NOMO-1 treated with DMSO at 0.1 percent for 48 hours (cell line): ENCODE results near the gene SLC39A10.

ENCODE experiments used
- DNase-seq: peaks from one replicate; lab custom pipeline; 2025; ENCODE audit not compliant: unreplicated experiment; lab: John Stamatoyannopoulos, UW

The SLC39A10 gene

GRCh38 chr2:195711478-195711877, 54.5 kb downstream of the SLC39A10 start:
- no peak for DNase-seq

- DNase-seq, result no peak
Observed at GRCh38 chr2:195716466-195716865, 59.4 kb downstream of the SLC39A10 start.

DNA sequence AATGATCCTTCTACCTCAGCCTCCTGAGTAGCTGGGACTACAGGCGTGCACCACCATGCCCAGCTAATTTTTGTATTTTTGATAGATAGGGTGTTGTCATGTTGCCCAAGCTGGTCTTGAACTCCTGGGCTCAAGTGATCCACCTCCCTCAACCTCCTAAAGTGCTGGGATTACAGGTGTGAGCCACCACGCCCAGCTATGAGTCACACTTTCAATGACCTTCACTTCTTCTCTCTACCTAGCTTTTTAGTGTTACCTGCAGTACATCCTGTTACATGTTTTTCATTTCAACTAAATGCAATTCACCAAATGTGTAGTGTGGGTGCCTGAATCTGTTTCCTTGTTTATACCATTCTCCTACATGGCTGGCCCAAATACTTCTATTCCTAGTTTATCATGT, 64.0 kb downstream of the SLC39A10 start:
- no peak for DNase-seq

- DNase-seq, result peak; percentile 23
Observed at GRCh38 chr2:195722075-195722474, 65.0 kb downstream of the SLC39A10 start.

- no peak for DNase-seq
Observed at GRCh38 chr2:195727106-195727505, 70.1 kb downstream of the SLC39A10 start.

DNA sequence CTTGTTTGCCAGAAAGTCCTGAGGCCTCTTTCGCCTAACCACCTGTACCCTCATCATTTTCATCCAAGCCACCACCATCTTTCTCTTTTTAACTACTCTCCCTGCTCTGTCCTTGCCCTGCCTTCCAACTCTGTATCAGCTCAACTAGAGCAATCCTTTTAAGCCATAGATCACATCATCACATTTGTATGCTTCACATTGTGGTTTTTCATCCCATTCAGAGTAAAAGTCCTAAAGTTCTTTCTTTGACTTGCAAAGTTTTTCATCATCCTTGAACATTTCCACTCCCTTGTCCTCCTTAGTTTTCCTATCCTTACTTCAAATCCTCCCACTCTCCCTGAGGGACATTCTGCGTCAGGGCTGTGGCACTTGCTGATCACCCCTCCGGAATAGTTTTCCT, 73.9 kb downstream of the SLC39A10 start:
- DNase-seq, result no peak

DNA sequence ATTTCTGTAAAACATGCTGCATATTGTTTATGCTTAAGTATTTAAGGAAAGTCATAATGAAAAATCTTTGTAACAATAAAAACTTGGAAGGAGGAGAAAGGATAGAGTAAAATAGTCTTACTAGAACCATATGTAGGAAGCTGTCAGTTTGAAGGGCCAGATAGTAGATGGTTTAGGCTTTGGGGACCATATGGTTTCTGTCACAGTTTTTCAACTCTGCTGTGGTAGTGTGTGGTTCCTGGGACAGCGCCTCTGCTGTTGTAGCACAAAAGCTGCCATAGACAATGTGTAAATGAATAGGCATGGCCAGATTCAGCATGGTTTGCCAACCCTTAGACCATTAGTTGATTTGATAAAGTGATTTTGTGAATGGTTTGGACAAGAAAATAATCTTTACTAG, 75.5 kb downstream of the SLC39A10 start:
- DNase-seq, result no peak

DNA sequence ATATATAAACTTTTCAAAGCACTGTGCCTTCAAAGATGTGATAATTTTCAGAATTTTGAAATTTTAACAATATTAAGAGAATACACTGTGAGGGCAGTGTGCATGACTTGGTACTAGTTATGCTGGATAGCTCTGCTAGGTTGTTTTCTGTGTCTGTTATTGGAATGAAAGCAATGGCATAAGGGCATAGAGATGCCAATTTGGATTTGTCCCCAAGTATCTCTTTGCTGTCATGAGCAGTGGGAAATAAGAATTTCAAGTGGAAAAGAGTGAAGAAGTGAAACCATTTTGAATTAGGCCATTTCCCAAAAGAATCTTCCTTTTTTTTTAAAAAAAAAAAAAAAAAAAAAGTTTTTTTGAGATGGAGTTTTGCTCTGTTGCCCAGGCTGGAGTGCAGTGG, 76.8 kb downstream of the SLC39A10 start:
- no peak for DNase-seq

DNA sequence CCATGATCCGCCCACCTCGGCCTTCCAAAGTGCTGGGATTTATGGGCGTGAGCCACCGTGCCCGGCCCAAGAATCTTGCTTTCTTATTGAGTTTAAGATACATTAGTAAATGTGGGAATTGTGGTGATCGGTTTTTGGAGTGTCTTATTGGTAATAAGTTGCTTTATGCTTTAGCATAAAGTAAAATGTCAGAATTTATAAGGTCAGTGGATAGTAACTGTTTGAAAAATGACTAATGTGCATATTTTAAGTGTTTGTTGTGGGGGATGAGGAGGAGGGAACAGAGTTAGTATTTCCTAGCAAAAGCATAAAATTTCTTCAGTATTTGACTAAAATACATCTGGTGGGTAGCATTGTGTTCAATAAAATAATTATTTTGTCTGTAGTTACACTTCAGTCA, 77.4 kb downstream of the SLC39A10 start:
- DNase-seq, result no peak

GRCh38 chr2:195734931-195735330, 77.9 kb downstream of the SLC39A10 start:
- DNase-seq, result no peak

GRCh38 chr2:195735347-195735746, 78.3 kb downstream of the SLC39A10 start:
- no peak for DNase-seq

GRCh38 chr2:195737511-195738325, 80.7 kb downstream of the SLC39A10 start:
- DNase-seq, result no peak

DNA sequence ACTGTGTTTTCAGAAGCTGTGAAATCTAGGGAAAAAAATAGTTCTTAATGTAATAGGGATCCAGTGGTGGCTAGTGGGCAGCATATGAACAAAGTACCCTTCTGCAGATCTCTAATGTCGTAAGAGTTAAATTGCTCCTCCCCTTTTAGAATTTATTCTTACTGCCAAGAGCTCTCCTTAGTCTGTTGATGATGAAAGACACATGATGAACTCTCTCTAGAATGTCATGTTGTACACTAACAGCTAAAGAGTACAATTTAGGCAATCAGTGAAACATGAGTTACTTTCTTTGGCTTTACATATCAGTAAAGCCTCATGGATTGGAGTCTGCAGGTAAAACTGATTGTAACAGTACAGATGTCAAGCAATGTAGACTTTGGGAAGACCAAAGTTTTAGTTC, 84.2 kb downstream of the SLC39A10 start:
- no peak for DNase-seq

- no peak for DNase-seq
Observed at GRCh38 chr2:195756218-195756942, 99.4 kb downstream of the SLC39A10 start.

DNA sequence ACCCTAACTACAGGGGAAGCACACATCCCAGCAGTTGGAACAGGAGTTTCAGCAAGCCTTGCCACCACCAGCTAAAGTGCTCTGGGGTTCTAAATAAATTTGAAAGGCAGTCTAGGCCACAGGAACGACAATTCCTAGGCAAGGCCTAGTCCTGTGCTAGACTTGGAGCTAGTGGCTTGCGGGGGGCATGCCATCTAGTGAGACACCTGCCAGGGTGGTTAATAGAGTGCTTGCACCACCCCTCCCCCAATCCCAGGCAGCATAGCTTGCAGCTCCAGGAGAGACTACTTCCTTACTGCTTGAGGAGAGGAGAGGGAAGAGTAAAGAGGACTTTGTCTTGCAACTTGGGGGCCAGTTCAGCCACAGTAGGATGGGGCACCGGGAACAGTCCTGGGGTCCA, 101.8 kb downstream of the SLC39A10 start:
- no peak for DNase-seq

GRCh38 chr2:195759877-195760276, 102.9 kb downstream of the SLC39A10 start:
- DNase-seq, result no peak

- DNase-seq, result no peak
Observed at GRCh38 chr2:195763866-195764265, 106.8 kb downstream of the SLC39A10 start.

GRCh38 chr2:195766691-195767090, 109.7 kb downstream of the SLC39A10 start:
- DNase-seq, result no peak

GRCh38 chr2:195768431-195768830, 111.4 kb downstream of the SLC39A10 start:
- DNase-seq, result no peak

- no peak for DNase-seq
Observed at GRCh38 chr2:195769975-195770374, 112.9 kb downstream of the SLC39A10 start.

- DNase-seq, result no peak
Observed at GRCh38 chr2:195779491-195779890, 122.5 kb downstream of the SLC39A10 start.

DNA sequence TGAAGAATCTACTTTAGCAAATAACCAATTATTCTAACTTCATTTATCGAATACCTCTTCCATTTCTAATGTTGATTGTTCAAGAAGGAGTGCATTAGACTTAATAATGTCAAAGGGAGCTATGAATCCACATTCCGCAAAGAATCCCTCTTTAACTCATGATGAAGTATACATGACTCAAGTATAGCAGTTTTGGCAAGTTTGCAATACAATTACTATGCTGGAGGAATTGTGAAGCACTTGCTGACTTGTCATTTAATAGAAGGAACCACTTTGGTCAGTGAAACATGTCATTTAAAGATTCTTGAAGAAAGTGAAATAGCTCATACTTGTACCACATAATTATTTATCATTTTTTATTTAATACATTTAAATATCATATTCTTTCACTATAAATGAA, 125.1 kb downstream of the SLC39A10 start:
- DNase-seq, result no peak
